ENCODE data around the gene DLGAP4. TPM values are rescaled to one million over a fixed set of nuclear protein-coding genes. Genes with fewer than 3 reads are reported as not detected.

DLGAP4 gene
- total RNA-seq, 2 donors from 2014 or later = 23.1 to 60.0 TPM

GRCh38 chr20:36481380-36482043, 175.4 kb downstream of the DLGAP4 start:
- H3K36me3 ChIP-seq (replicated peaks in 1 of 2; ENCODE audit: insufficient read depth in 1 of 2, low read depth in 2 of 2) = no peaks in the 10 kb centered on the region
- WGBS, 2 donors = 60 to 66% methylated on average over 9 of the region's 9 CpGs
- no peaks in the 10 kb centered on the region for H3K27me3 ChIP-seq
- peak overlapping the region in 3 of 4 donors; percentile 53 to 60 (median 59) for H3K27ac ChIP-seq
- no peaks in the 10 kb centered on the region for H3K9me3 ChIP-seq
- intact Hi-C loops (cut with DNase I) = no loop called here
- TF ChIP-seq CTCF (IDR thresholded peaks at IDR 0.05) (peak in 2 of 7 experiments; percentile 8 to 16), POLR2A (IDR thresholded peaks at IDR 0.05) (no peak)
- H3K4me3 ChIP-seq = no peak overlapping the region
- ATAC-seq (peak; percentile 19), DNase-seq (no peak)
- peaks cover 66% of the 10 kb centered on the region for H3K4me1 ChIP-seq

GRCh38 chr20:36482044-36482473, 175.9 kb downstream of the DLGAP4 start:
- H3K9me3 ChIP-seq = no peaks in the 10 kb centered on the region
- no peaks in the 10 kb centered on the region for H3K36me3 ChIP-seq (replicated peaks in 1 of 2; ENCODE audit: insufficient read depth in 1 of 2, low read depth in 2 of 2)
- TF ChIP-seq POLR2A (IDR thresholded peaks at IDR 0.05) (peak in 1 of 3 donors; percentile 26), CTCF (IDR thresholded peaks at IDR 0.05) (no peak)
- 7 to 20% methylated on average over 3 to 8 of the region's 8 CpGs for WGBS, 2 donors
- H3K4me3 ChIP-seq = no peak overlapping the region
- H3K4me1 ChIP-seq = peaks cover 72% of the 10 kb centered on the region
- intact Hi-C loops (cut with DNase I) = no loop called here
- no peaks in the 10 kb centered on the region for H3K27me3 ChIP-seq
- H3K27ac ChIP-seq = peak overlapping the region; percentile 30 to 60 (median 56)
- peak; percentile 62 to 80 (median 75) for DNase-seq
- ATAC-seq = peak; percentile 83

- 79 to 95% methylated on average over 4 to 5 of the region's 5 CpGs for WGBS, 2 donors
- ATAC-seq (no peak), DNase-seq (no peak)
- H3K27ac ChIP-seq = peak overlapping the region; percentile 36 to 60 (median 56)
- H3K27me3 ChIP-seq = no peaks in the 10 kb centered on the region
- H3K4me3 ChIP-seq = no peak overlapping the region
- no peaks in the 10 kb centered on the region for H3K36me3 ChIP-seq (replicated peaks in 1 of 2; ENCODE audit: insufficient read depth in 1 of 2, low read depth in 2 of 2)
- intact Hi-C loops (cut with DNase I) = no loop called here
- H3K4me1 ChIP-seq = peaks cover 79% of the 10 kb centered on the region
- H3K9me3 ChIP-seq = no peaks in the 10 kb centered on the region
- TF ChIP-seq CTCF (IDR thresholded peaks at IDR 0.05) = no peak
- no peak for TF ChIP-seq POLR2A (IDR thresholded peaks at IDR 0.05)
These were observed 177.2 kb downstream of the DLGAP4 start for GRCh38 chr20:36483209-36483918.

GRCh38 chr20:36483919-36484808, 178.0 kb downstream of the DLGAP4 start:
- no peak overlapping the region for H3K4me3 ChIP-seq
- no peaks in the 10 kb centered on the region for H3K9me3 ChIP-seq
- no peaks in the 10 kb centered on the region for H3K36me3 ChIP-seq (replicated peaks in 1 of 2; ENCODE audit: insufficient read depth in 1 of 2, low read depth in 2 of 2)
- no peaks in the 10 kb centered on the region for H3K27me3 ChIP-seq
- H3K4me1 ChIP-seq = peaks cover 79% of the 10 kb centered on the region
- peak overlapping the region; percentile 36 to 60 (median 56) for H3K27ac ChIP-seq
- 37 to 43% methylated on average over 5 to 8 of the region's 8 CpGs for WGBS, 2 donors
- intact Hi-C loops (cut with DNase I) = no loop called here
- TF ChIP-seq POLR2A (IDR thresholded peaks at IDR 0.05) (no peak), CTCF (IDR thresholded peaks at IDR 0.05) (no peak)
- DNase-seq (peak in 3 of 4 donors; percentile 39 to 61 (median 61)), ATAC-seq (peak; percentile 15)

All from body of pancreas (tissue), 4 donors.